Glutamatergic neuron (in vitro differentiated cells): ENCODE measurements around the gene SYNE3. TPM values are rescaled to one million over a fixed set of nuclear protein-coding genes. Genes with fewer than 3 reads are reported as not detected.

ENCODE experiments used
- DNase-seq: peaks from one replicate; pipeline ENCODE4 v3.0.0; 2022
- H3K27ac Mint-ChIP-seq: one replicate; pipeline ENCODE4 v1.8.0; 2020; ENCODE audit warnings: mild to moderate bottlenecking, mixed read lengths, inconsistent platforms; ENCODE audit not compliant: unreplicated experiment
- H3K27me3 Mint-ChIP-seq: one replicate; pipeline ENCODE4 v1.8.0; 2020; ENCODE audit warnings: mild to moderate bottlenecking, moderate library complexity, mixed read lengths, inconsistent platforms; ENCODE audit not compliant: unreplicated experiment
- H3K36me3 Mint-ChIP-seq: one replicate; pipeline ENCODE4 v1.8.0; 2020; ENCODE audit warnings: mild to moderate bottlenecking, mixed read lengths, inconsistent platforms; ENCODE audit not compliant: unreplicated experiment
- H3K4me1 Mint-ChIP-seq: one replicate; pipeline ENCODE4 v1.8.0; 2020; ENCODE audit warnings: mild to moderate bottlenecking, low read depth, mixed read lengths, inconsistent platforms; ENCODE audit not compliant: unreplicated experiment
- H3K4me3 Mint-ChIP-seq: one replicate; pipeline ENCODE4 v1.8.0; 2020; ENCODE audit warnings: mild to moderate bottlenecking, mixed read lengths, inconsistent platforms; ENCODE audit not compliant: unreplicated experiment
- H3K9me3 Mint-ChIP-seq: one replicate; pipeline ENCODE4 v1.8.0; 2020; ENCODE audit warnings: mild to moderate bottlenecking, moderate library complexity, mixed read lengths, inconsistent platforms; ENCODE audit not compliant: unreplicated experiment
- CTCF ChIP-seq: fragments of 200-600 bp; sonication (generic); IDR thresholded peaks from one replicate; pipeline ENCODE4 v1.5.0; 2021; ENCODE audit not compliant: partially characterized antibody, unreplicated experiment
- total RNA-seq: library from RNA; stranded (reverse); fragmentation: NEBNext Ultra II Directional; extraction: Animal tissue kit (Norgen Biotek cat#: 25700); gene quantifications from one replicate; pipeline ENCODE4 v1.2.1, GENCODE V29; 2021; ENCODE audit not compliant: unreplicated experiment

The SYNE3 gene
- total RNA-seq, 1 donor from 2014 or later: 7.1 TPM

- no peak for TF ChIP-seq CTCF
- Mint-ChIP-seq H3K27ac (no peak overlapping the region), H3K27me3 (peaks cover 6% of the 10 kb centered on the region), H3K4me3 (no peak overlapping the region), H3K9me3 (peaks cover 4% of the 10 kb centered on the region), H3K4me1 (peaks cover 12% of the 10 kb centered on the region), H3K36me3 (peaks cover 5% of the 10 kb centered on the region)
- no peak for DNase-seq
Measured at GRCh38 chr14:95487669-95488084, 28.8 kb downstream of the SYNE3 start.

- peaks cover 12% of the 10 kb centered on the region for H3K4me1 Mint-ChIP-seq
- no peak overlapping the region for H3K4me3 Mint-ChIP-seq
- no peak for DNase-seq
- H3K36me3 Mint-ChIP-seq: peaks cover 5% of the 10 kb centered on the region
- H3K27ac Mint-ChIP-seq: no peak overlapping the region
- no peak for TF ChIP-seq CTCF
- H3K27me3 Mint-ChIP-seq: peaks cover 6% of the 10 kb centered on the region
- peaks cover 4% of the 10 kb centered on the region for H3K9me3 Mint-ChIP-seq
Measured at GRCh38 chr14:95486875-95487668, 29.4 kb downstream of the SYNE3 start.

- H3K36me3 Mint-ChIP-seq: no peaks in the 10 kb centered on the region
- H3K9me3 Mint-ChIP-seq: peaks cover 4% of the 10 kb centered on the region
- H3K4me3 Mint-ChIP-seq: no peak overlapping the region
- TF ChIP-seq CTCF: no peak
- H3K27me3 Mint-ChIP-seq: peaks cover 8% of the 10 kb centered on the region
- no peak overlapping the region for H3K27ac Mint-ChIP-seq
- no peak for DNase-seq
- peaks cover 20% of the 10 kb centered on the region for H3K4me1 Mint-ChIP-seq
Measured at GRCh38 chr14:95485222-95485819, 31.1 kb downstream of the SYNE3 start.

GRCh38 chr14:95484296-95484695, 32.2 kb downstream of the SYNE3 start:
- no peak for DNase-seq
- H3K36me3 Mint-ChIP-seq: no peaks in the 10 kb centered on the region
- peaks cover 8% of the 10 kb centered on the region for H3K27me3 Mint-ChIP-seq
- peaks cover 4% of the 10 kb centered on the region for H3K9me3 Mint-ChIP-seq
- H3K27ac Mint-ChIP-seq: no peak overlapping the region
- H3K4me3 Mint-ChIP-seq: no peak overlapping the region
- no peak for TF ChIP-seq CTCF
- H3K4me1 Mint-ChIP-seq: peaks cover 26% of the 10 kb centered on the region
